Measurements from ENCODE around the gene DNM1. TPM values are rescaled to one million over a fixed set of nuclear protein-coding genes. Genes with fewer than 3 reads are reported as not detected.

Gene DNM1
- total and polyA plus RNA-seq, 2 experiments from 2014 or later, result 36.0 to 42.0 TPM

DNA sequence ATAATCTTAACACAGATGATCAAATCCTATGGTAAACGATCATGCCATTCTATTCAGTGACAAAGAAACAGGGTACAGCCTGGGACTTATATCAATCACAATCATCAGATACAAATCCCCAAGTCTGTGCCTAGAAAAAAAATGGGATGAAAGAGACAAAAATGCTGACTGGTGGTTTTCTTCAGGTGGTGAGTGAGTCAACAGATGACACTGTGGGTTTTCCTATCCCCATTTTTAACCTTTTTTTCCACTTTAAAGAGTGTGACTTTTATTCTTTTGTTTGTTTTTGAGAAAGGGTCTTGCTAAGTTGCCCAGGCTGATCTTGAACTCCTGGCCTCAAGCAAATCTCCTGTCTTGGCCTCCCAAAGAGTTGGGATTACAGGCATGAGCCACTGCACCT is 15.0 kb upstream of the DNM1 start:
- Mint-ChIP-seq H3K36me3 (ENCODE audit: low read depth) (peaks cover 43% of the 10 kb centered on the region), H3K4me3 (no peak overlapping the region), H3K9me3 (no peaks in the 10 kb centered on the region), H3K4me1 (peaks cover 6% of the 10 kb centered on the region), H3K27me3 (ENCODE audit: insufficient read depth, low read depth, poor library complexity) (peaks cover 14% of the 10 kb centered on the region), H3K27ac (no peak overlapping the region)
- Histone ChIP-seq H3K27me3 (ENCODE audit: insufficient read depth) (no peaks in the 10 kb centered on the region), H3K4me3 (no peak overlapping the region), H3K36me3 (ENCODE audit: insufficient read depth) (0 out of 2 replicates have a peak, but pooled peaks cover 6% of the 10 kb centered on the region), H3K27ac (ENCODE audit: low read depth) (no peak overlapping the region), H3K4me2 (no peak overlapping the region), H3K4me1 (ENCODE audit: insufficient read depth) (no peaks in the 10 kb centered on the region), H2AFZ (no peak overlapping the region), H4K20me1 (replicated peaks; ENCODE audit: insufficient read depth) (peaks cover 3% of the 10 kb centered on the region; the same call in 1 of the 2 replicates), H3K79me2 (replicated peaks; ENCODE audit: insufficient read depth) (no peaks in the 10 kb centered on the region), H3K9me2 (ENCODE audit: insufficient read depth) (no peaks in the 10 kb centered on the region), H3F3A (replicated peaks; ENCODE audit: low read depth) (0 out of 2 replicates have a peak, but pooled peaks cover 3% of the 10 kb centered on the region)
- no peak for ATAC-seq
- TF ChIP-seq, protein P1, sequence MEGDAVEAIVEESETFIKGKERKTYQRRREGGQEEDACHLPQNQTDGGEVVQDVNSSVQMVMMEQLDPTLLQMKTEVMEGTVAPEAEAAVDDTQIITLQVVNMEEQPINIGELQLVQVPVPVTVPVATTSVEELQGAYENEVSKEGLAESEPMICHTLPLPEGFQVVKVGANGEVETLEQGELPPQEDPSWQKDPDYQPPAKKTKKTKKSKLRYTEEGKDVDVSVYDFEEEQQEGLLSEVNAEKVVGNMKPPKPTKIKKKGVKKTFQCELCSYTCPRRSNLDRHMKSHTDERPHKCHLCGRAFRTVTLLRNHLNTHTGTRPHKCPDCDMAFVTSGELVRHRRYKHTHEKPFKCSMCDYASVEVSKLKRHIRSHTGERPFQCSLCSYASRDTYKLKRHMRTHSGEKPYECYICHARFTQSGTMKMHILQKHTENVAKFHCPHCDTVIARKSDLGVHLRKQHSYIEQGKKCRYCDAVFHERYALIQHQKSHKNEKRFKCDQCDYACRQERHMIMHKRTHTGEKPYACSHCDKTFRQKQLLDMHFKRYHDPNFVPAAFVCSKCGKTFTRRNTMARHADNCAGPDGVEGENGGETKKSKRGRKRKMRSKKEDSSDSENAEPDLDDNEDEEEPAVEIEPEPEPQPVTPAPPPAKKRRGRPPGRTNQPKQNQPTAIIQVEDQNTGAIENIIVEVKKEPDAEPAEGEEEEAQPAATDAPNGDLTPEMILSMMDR (conservative IDR thresholded peaks at IDR 0.05; ENCODE audit: low read depth in 2 of 2), result no peak
- no peak for TF ChIP-seq ZNF114 (CRISPR knock-in tag; IDR thresholded peaks at IDR 0.05)
- TF ChIP-seq NANOG (IDR thresholded peaks at IDR 0.05; ENCODE audit: borderline replicate concordance), result no peak
- TF ChIP-seq, protein P2, sequence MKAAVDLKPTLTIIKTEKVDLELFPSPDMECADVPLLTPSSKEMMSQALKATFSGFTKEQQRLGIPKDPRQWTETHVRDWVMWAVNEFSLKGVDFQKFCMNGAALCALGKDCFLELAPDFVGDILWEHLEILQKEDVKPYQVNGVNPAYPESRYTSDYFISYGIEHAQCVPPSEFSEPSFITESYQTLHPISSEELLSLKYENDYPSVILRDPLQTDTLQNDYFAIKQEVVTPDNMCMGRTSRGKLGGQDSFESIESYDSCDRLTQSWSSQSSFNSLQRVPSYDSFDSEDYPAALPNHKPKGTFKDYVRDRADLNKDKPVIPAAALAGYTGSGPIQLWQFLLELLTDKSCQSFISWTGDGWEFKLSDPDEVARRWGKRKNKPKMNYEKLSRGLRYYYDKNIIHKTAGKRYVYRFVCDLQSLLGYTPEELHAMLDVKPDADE (IDR thresholded peaks at IDR 0.05), result no peak
- no peak for TF ChIP-seq STAT1 (IDR thresholded peaks at IDR 0.05; ENCODE audit: unreplicated experiment)
- TF ChIP-seq REST (IDR thresholded peaks at IDR 0.05; ENCODE audit: unreplicated experiment), result no peak
- TF ChIP-seq, protein P3, sequence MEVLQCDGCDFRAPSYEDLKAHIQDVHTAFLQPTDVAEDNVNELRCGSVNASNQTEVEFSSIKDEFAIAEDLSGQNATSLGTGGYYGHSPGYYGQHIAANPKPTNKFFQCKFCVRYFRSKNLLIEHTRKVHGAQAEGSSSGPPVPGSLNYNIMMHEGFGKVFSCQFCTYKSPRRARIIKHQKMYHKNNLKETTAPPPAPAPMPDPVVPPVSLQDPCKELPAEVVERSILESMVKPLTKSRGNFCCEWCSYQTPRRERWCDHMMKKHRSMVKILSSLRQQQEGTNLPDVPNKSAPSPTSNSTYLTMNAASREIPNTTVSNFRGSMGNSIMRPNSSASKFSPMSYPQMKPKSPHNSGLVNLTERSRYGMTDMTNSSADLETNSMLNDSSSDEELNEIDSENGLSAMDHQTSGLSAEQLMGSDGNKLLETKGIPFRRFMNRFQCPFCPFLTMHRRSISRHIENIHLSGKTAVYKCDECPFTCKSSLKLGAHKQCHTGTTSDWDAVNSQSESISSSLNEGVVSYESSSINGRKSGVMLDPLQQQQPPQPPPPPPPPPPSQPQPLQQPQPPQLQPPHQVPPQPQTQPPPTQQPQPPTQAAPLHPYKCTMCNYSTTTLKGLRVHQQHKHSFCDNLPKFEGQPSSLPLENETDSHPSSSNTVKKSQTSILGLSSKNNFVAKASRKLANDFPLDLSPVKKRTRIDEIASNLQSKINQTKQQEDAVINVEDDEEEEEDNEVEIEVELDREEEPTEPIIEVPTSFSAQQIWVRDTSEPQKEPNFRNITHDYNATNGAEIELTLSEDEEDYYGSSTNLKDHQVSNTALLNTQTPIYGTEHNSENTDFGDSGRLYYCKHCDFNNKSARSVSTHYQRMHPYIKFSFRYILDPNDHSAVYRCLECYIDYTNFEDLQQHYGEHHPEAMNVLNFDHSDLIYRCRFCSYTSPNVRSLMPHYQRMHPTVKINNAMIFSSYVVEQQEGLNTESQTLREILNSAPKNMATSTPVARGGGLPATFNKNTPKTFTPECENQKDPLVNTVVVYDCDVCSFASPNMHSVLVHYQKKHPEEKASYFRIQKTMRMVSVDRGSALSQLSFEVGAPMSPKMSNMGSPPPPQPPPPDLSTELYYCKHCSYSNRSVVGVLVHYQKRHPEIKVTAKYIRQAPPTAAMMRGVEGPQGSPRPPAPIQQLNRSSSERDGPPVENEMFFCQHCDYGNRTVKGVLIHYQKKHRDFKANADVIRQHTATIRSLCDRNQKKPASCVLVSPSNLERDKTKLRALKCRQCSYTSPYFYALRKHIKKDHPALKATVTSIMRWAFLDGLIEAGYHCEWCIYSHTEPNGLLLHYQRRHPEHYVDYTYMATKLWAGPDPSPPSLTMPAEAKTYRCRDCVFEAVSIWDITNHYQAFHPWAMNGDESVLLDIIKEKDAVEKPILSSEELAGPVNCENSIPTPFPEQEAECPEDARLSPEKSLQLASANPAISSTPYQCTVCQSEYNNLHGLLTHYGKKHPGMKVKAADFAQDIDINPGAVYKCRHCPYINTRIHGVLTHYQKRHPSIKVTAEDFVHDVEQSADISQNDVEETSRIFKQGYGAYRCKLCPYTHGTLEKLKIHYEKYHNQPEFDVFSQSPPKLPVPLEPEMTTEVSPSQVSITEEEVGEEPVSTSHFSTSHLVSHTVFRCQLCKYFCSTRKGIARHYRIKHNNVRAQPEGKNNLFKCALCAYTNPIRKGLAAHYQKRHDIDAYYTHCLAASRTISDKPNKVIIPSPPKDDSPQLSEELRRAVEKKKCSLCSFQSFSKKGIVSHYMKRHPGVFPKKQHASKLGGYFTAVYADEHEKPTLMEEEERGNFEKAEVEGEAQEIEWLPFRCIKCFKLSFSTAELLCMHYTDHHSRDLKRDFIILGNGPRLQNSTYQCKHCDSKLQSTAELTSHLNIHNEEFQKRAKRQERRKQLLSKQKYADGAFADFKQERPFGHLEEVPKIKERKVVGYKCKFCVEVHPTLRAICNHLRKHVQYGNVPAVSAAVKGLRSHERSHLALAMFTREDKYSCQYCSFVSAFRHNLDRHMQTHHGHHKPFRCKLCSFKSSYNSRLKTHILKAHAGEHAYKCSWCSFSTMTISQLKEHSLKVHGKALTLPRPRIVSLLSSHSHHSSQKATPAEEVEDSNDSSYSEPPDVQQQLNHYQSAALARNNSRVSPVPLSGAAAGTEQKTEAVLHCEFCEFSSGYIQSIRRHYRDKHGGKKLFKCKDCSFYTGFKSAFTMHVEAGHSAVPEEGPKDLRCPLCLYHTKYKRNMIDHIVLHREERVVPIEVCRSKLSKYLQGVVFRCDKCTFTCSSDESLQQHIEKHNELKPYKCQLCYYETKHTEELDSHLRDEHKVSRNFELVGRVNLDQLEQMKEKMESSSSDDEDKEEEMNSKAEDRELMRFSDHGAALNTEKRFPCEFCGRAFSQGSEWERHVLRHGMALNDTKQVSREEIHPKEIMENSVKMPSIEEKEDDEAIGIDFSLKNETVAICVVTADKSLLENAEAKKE (CRISPR knock-in tag; IDR thresholded peaks at IDR 0.05), result no peak
- DNase-seq (ENCODE audit: low spot score), result no peak

Data from GM23338 (cell line).